Measurements from ENCODE around the gene ADAP1.

GRCh38 chr7:919114-919442 is 35.4 kb downstream of the ADAP1 start:
- TF ChIP-seq CTCF (IDR thresholded peaks at IDR 0.05) (no peak), POLR2A (IDR thresholded peaks at IDR 0.05) (no peak), POLR2AphosphoS5 (IDR thresholded peaks at IDR 0.05) (no peak)
